HG03045 (cell line): Measurements from ENCODE around the gene RPL26.

Experiments
- ATAC-seq: cut with Tn5 transposase; IDR thresholded peaks from one replicate; pipeline ENCODE4 v1.9.1; 2021; ENCODE audit warnings: mild to moderate bottlenecking, moderate library complexity; ENCODE audit not compliant: unreplicated experiment

Gene RPL26

GRCh38 chr17:8332128-8332527 lies 50.9 kb downstream of the RPL26 start:
- ATAC-seq: no peak
